DMS53 treated with DMSO at 0.1 percent for 48 hours (cell line): Measurements from ENCODE around the gene DENND5A.
"Not testable (repeated sequence)": the region's sequence is repeated elsewhere in the genome, so short reads cannot be mapped to it uniquely, and the experiment has no call there.

Experiments used
- DNase-seq: peaks from one replicate; lab custom pipeline; 2025; ENCODE audit not compliant: unreplicated experiment; lab: John Stamatoyannopoulos, UW

The DENND5A gene

DNA sequence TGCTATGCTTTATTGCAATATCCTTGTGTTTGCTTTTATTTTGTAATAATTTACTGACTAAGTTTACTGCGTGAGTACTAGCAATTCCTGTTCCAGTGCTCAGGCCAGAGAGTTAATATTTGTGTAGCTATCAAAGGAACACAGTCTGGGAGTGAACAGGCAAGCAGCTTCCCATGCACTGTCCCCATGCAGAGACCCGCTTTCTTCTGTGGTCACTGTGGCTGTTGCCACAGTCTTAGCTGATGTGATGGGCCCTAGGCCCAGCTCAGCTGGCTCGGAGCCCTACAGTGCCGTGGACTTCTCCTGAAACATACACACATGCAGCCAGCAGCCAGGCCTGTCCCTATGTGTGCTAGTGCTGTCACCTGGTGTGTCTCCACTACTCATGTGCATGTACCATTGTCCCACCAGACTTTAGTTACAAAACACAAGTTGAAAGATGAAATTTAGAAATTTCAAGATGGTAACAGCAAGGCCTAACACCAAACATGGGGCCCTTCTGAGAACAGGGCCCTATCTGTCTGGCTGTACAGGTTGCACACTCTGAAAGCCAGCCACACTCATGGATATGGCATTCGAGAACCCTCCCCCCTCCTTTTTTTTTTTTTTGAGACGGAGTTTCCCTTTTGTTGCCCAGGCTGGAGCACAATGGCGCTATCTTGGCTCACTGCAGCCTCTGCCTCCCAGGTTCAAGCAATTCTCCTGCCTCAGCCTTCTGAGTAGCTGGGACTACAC is 161.4 kb downstream of the DENND5A start:
- DNase-seq, result no peak

- no peak for DNase-seq
These were observed 165.5 kb downstream of the DENND5A start for GRCh38 chr11:9099617-9100016.

- DNase-seq, result not testable (repeated sequence)
These were observed 166.7 kb downstream of the DENND5A start for GRCh38 chr11:9098455-9098854.

DNA sequence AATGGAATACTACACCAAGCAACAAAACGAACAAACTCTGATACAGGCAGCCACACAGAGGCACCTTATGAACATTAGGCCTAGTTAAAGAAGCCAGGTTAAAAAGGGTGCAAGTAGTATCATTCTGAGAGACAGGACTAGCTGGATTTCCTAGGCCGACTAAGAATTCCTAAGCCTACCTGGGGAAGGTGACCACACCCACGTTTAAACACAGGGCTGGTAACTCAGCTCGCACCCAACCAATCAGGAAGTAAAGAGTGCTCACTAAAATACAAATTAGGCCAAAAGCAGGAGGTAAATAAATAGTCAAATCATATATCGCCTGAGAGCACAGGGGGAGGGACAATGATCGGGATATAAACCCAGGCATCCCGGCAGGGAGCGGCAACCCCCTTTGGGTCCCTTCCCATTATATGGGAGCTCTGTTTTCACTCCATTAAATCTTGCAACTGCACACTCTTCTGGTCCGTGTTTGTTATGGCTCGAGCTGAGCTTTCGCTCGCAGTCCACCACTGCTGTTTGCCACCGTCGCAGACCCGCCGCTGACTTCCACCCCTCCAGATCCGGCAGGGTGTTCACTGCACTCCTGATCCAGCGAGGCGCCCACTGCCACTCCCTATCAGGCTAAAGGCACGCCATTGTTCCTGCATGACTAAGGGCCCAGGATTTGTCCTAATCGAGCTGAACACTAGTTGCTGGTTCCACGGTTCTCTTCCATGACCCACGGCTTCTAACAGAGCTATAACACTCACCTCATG is 167.8 kb downstream of the DENND5A start:
- DNase-seq, result not testable (repeated sequence)

DNA sequence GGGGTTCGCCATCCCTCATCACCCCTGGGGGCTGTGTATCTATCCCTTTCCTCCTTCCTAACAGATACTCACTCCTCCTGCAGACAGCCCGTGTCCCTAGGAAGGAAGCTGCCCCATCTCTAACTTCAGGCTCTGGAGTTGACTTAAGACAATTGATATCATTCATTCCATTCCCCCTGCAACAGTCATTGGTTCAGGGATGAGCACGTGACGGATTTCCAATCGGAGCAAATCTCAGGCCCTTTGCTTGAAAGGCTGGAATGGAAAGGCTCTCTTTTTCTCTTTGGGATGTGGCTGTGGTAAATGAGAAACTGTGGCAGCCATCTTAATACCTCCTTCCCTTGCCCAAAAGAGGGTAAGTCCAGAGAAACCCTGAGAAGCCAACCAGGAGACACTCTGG is 168.7 kb downstream of the DENND5A start:
- DNase-seq, result no peak

DNA sequence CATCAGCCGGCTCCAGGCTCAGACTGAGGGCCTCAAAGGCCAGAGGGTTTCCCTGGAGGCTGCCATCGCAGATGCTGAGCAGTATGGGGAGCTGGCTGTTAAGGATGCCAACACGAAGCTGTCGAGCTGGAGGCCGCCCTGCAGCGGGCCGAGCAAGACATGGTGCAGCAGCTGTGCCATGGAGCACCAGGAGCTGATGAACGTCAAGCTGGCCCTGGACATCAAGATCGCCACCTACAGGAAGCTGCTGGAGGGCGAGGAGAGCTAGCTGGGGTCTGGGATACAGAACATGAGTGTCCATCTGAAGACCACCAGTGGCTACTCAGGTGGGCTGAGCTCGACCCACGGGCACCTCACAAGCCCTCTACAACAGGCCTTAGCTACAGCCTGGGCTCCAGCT is 169.7 kb downstream of the DENND5A start:
- no peak for DNase-seq

- no peak for DNase-seq
These were observed 170.7 kb downstream of the DENND5A start for GRCh38 chr11:9094420-9094819.

GRCh38 chr11:9092853-9093778 is 172.0 kb downstream of the DENND5A start:
- no peak for DNase-seq

- DNase-seq, result no peak
These were observed 173.1 kb downstream of the DENND5A start for GRCh38 chr11:9092072-9092471.

DNA sequence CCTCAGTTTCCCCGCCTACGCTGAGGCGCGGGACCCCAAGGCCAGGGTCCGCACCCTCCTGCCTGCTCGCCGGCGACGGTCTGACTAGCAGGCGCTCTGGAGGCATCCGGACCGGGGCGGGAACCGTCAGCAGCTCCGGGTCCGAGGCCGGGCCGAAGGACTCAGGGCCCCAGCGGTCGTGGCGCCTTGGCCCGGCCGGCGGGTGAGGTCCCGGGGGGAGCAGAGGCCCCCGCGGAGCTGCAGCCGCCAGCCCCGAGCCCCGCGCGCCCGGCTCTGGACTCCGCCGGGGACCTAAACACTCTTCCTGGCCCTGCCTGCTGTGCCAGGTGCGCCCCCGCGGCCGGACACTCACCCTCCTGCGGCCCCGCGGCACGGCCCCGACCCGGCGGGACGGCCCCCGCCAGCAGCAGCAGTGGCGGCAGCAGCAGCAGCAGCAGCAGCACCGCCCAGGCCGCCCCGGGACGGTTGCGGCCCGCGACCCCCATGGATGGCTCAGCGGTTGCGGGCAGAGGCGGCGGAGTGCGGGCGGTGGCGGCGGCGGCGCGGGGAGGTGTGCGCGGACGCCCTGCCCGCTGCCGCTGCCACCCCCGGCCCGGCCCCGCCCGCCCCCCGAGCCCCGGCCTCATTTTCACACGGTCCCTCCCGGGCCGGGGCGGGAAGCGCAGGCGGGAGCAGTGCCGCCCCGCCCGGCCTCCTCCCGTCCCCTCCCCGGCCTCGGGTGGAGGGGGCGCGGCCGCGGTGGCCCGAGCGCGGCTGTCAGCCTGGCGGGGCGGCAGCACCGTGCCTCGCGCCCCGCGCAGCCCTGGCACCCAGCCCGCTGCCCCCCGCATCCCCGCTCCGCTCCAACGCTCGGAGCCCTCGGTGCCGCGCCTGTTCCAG is 173.9 kb downstream of the DENND5A start, which contains the start of gene SCUBE2:
Gene SCUBE2, minus strand, starts transcription at position 556 of the 879 bp plus-strand sequence. Its CDS starts 71 bp downstream, at position 485.
- no peak for DNase-seq

DNA sequence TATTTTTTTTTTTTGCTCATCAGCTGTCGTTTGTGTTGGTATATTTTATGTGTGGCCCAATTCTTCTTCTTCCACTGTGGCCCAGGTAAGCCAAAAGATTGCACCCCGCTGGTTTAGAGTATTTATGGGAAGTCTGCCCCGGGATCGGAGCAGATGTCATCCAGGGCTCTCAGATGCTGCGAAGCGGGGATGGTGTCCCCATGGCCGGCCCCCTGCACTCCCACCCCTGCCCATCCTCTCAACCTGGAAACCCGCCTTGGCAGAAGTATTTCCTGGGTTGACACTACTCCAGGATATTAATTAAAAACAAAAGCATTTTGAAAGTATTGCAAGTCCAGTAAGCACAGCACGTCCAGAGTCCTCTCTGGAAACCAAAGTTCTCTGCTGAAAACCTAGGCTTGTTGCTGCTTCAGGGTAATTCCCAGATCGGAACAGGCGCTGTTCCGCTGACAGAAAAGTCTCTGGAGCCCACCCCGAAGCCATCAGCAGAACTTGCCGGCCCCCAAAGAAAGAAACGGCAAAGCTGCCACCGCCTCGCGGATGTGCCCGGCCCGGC is 174.6 kb downstream of the DENND5A start:
- no peak for DNase-seq

GRCh38 chr11:9089636-9090035 is 175.5 kb downstream of the DENND5A start:
- no peak for DNase-seq

- no peak for DNase-seq
These were observed 176.1 kb downstream of the DENND5A start for GRCh38 chr11:9089061-9089460.
